Measurements from ENCODE around the gene CLEC2B. TPM values are rescaled to one million over a fixed set of nuclear protein-coding genes. Genes with fewer than 3 reads are reported as not detected.

The CLEC2B gene
- total RNA-seq, 4 donors from 2014 or later, result 3.3 to 11.3 (median 7.6) TPM

Other genes with a start within 250 kb of the CLEC2B start
- 1 to 10 TPM; 3.4 to 7.5 (median 3.8) TPM for gene CLEC2D, start 199.6 kb downstream of the CLEC2B start, total RNA-seq
- gene CLECL1, start 136.3 kb downstream of the CLEC2B start, total RNA-seq, result under 1 TPM in 1 of 4 donors, not detected in 3; 0.83 TPM
- 1 to 10 TPM in 3 of 4 donors, under 1 TPM in 1; 0.65 to 3.3 (median 2.7) TPM for gene CD69, start 108.5 kb downstream of the CLEC2B start, total RNA-seq
- gene KLRF1, start 41.9 kb downstream of the CLEC2B start, total RNA-seq, result under 1 TPM in 1 of 4 donors, not detected in 3; 0.66 TPM
- gene KLRF2, start 12.1 kb upstream of the CLEC2B start, total RNA-seq, result not detected
- not detected for gene CLEC2A, start 63.0 kb upstream of the CLEC2B start, total RNA-seq
- 1 to 10 TPM in 2 of 4 donors, under 1 TPM in 2; 0.26 to 2.1 (median 0.95) TPM for gene CLEC12A, start 102.1 kb upstream of the CLEC2B start, total RNA-seq
- not detected for gene CLEC1B, start 129.8 kb upstream of the CLEC2B start, total RNA-seq
- not detected for gene CLEC12B, start 141.3 kb upstream of the CLEC2B start, total RNA-seq
- under 1 TPM in 1 of 4 donors, not detected in 3; 0.17 TPM for gene CLEC9A, start 161.3 kb upstream of the CLEC2B start, total RNA-seq
- gene CLEC1A, start 229.6 kb upstream of the CLEC2B start, total RNA-seq, result 1 to 10 TPM; 1.7 to 8.3 (median 4.7) TPM

Data from esophagus muscularis mucosa (tissue), 4 donors.